Body of pancreas (tissue), 4 donors: Measurements from ENCODE around the gene KCNJ6.

Experiments used
- CTCF ChIP-seq, 7 experiments: fragments of 450-650 bp in 4 of 7; fragments of 200-600 bp in 3 of 7; sonication (generic) in 3 of 7; IDR thresholded peaks; one replicate each; pipeline ENCODE4 v1.5.1; 2016 to 2019; ENCODE audit warnings: antibody characterized with exemption in 7 of 7
- POLR2A ChIP-seq, 3 donors: fragments of 450-650 bp; IDR thresholded peaks; one replicate each; pipeline ENCODE4 v1.6.1; 2016; ENCODE audit warnings: antibody characterized with exemption in 3 of 3, mild to moderate bottlenecking in 2 of 3

GRCh38 chr21:37784591-37785318 is 131.5 kb downstream of the KCNJ6 start:
- TF ChIP-seq CTCF (IDR thresholded peaks at IDR 0.05) (no peak), POLR2A (IDR thresholded peaks at IDR 0.05) (no peak)
